GM12892 (cell line): ENCODE measurements around the gene CXCR5.

Experiments
- POLR2A ChIP-seq: IDR thresholded peaks from 2 replicates; pipeline ENCODE4 v1.6.1; 2011; ENCODE audit warnings: low read depth, low read length, control low read depth
- POLR2AphosphoS5 ChIP-seq: IDR thresholded peaks from 2 replicates; pipeline ENCODE4 v1.6.1; 2011; ENCODE audit warnings: low read depth, low read length, control low read depth
- TAF1 ChIP-seq: IDR thresholded peaks from 2 replicates; pipeline ENCODE4 v1.6.1; 2011; ENCODE audit warnings: low read depth, mild to moderate bottlenecking, control low read depth, low read length, borderline replicate concordance

DNA sequence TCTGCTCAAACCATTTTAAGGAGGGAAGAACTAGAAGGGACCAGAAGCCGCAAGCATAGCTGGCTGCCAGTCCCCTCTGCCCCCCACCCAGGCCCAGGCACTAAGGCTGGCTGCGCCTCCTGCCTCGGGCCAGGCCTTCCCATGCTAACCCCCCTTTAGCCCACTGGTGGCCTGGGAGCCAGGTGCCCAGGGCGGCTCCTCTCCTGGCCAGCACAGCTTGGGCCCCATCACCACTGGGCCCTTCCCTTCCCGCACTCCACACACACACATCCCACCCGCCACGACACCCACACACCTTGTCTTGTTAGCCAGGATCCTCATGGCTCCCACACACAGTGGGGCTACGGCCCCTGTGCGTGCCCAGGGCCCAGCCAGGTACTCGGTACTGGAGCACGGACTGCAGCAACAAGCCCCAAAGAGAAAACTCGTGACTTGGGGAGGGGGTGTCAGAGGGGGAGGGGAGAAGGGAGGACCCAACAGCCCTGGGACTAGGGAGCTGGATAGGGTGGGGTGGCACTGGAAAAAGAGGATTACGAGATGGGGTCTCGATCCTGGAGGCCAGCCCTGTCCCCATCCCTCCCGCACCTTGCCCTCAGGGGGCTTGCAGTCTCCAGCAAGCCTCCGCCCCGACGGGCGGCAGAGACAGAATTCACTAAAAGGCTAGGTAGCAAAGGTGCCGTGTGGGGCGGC lies 26.1 kb downstream of the CXCR5 start:
- no peak for TF ChIP-seq POLR2A
- TF ChIP-seq TAF1, result no peak
- no peak for TF ChIP-seq POLR2AphosphoS5
